Measurements from ENCODE around the gene APOL1. TPM values are rescaled to one million over a fixed set of nuclear protein-coding genes. Genes with fewer than 3 reads are reported as not detected.

The APOL1 gene
- polyA plus RNA-seq, 1 donor from 2014 or later = not detected

GRCh38 chr22:36256478-36256877, 3.5 kb downstream of the APOL1 start:
- Histone ChIP-seq H3K9me2 (ENCODE audit: insufficient read depth, low read length) (no peaks in the 10 kb centered on the region), H3K4me2 (ENCODE audit: low read length) (no peak overlapping the region), H3K79me2 (replicated peaks; ENCODE audit: insufficient read depth, low read length) (no peaks in the 10 kb centered on the region), H3K36me3 (ENCODE audit: insufficient read depth, low read length) (no peaks in the 10 kb centered on the region), H2AFZ (ENCODE audit: low read depth, low read length) (no peak overlapping the region), H3K9me3 (ENCODE audit: low read length) (no peaks in the 10 kb centered on the region), H3F3A (ENCODE audit: insufficient read depth, low read length, poor library complexity, severe bottlenecking) (no peaks in the 10 kb centered on the region), H3K4me3 (ENCODE audit: low read length) (no peak overlapping the region), H3K27me3 (ENCODE audit: insufficient read depth, low read depth, low read length) (no peaks in the 10 kb centered on the region), H3K9ac (ENCODE audit: low read length) (no peak overlapping the region), H3K27ac (ENCODE audit: low read length) (no peak overlapping the region), H4K20me1 (ENCODE audit: insufficient read depth) (no peaks in the 10 kb centered on the region)
- no peak for TF ChIP-seq RAD21 (conservative IDR thresholded peaks at IDR 0.05)
- no peak for TF ChIP-seq TAF1 (IDR thresholded peaks at IDR 0.05; ENCODE audit: low read depth)
- TF ChIP-seq EP300 (conservative IDR thresholded peaks at IDR 0.05; ENCODE audit: poor library complexity, severe bottlenecking) = no peak
- TF ChIP-seq EZH2 (IDR thresholded peaks at IDR 0.05; ENCODE audit: borderline replicate concordance, insufficient read depth, low read length, poor library complexity, severe bottlenecking) = no peak

GRCh38 chr22:36257308-36257707, 4.4 kb downstream of the APOL1 start:
- Histone ChIP-seq H3K27me3 (ENCODE audit: insufficient read depth, low read depth, low read length) (no peaks in the 10 kb centered on the region), H4K20me1 (ENCODE audit: insufficient read depth) (no peaks in the 10 kb centered on the region), H3K9me2 (ENCODE audit: insufficient read depth, low read length) (no peaks in the 10 kb centered on the region), H3K36me3 (ENCODE audit: insufficient read depth, low read length) (no peaks in the 10 kb centered on the region), H3K9ac (ENCODE audit: low read length) (no peak overlapping the region), H2AFZ (ENCODE audit: low read depth, low read length) (no peak overlapping the region), H3F3A (ENCODE audit: insufficient read depth, low read length, poor library complexity, severe bottlenecking) (no peaks in the 10 kb centered on the region), H3K27ac (ENCODE audit: low read length) (no peak overlapping the region), H3K4me2 (ENCODE audit: low read length) (no peak overlapping the region), H3K4me3 (ENCODE audit: low read length) (no peak overlapping the region), H3K9me3 (ENCODE audit: low read length) (no peaks in the 10 kb centered on the region), H3K79me2 (replicated peaks; ENCODE audit: insufficient read depth, low read length) (no peaks in the 10 kb centered on the region)
- TF ChIP-seq SMC3 (conservative IDR thresholded peaks at IDR 0.05; ENCODE audit: poor library complexity) (no peak), MXI1 (conservative IDR thresholded peaks at IDR 0.05; ENCODE audit: poor library complexity, severe bottlenecking) (no peak)

GRCh38 chr22:36257948-36258670, 5.2 kb downstream of the APOL1 start:
- no peak overlapping the region for H3K9ac ChIP-seq (ENCODE audit: low read length)
- H3K4me3 ChIP-seq (ENCODE audit: low read length) = no peak overlapping the region
- TF ChIP-seq POLR2AphosphoS5 (IDR thresholded peaks at IDR 0.05) (no peak), SMC3 (conservative IDR thresholded peaks at IDR 0.05; ENCODE audit: poor library complexity) (no peak), TAF1 (IDR thresholded peaks at IDR 0.05; ENCODE audit: low read depth) (no peak), EP300 (conservative IDR thresholded peaks at IDR 0.05; ENCODE audit: poor library complexity, severe bottlenecking) (no peak), REST (IDR thresholded peaks at IDR 0.05; ENCODE audit: borderline replicate concordance) (no peak), MXI1 (conservative IDR thresholded peaks at IDR 0.05; ENCODE audit: poor library complexity, severe bottlenecking) (no peak), EZH2 (IDR thresholded peaks at IDR 0.05; ENCODE audit: borderline replicate concordance, insufficient read depth, low read length, poor library complexity, severe bottlenecking) (no peak), CTCF (IDR thresholded peaks at IDR 0.05; ENCODE audit: poor library complexity, severe bottlenecking) (no peak), RAD21 (conservative IDR thresholded peaks at IDR 0.05) (no peak)
- H3K79me2 ChIP-seq (replicated peaks; ENCODE audit: insufficient read depth, low read length) = no peaks in the 10 kb centered on the region
- no peak overlapping the region for H2AFZ ChIP-seq (ENCODE audit: low read depth, low read length)
- H4K20me1 ChIP-seq (ENCODE audit: insufficient read depth) = no peaks in the 10 kb centered on the region
- H3K27ac ChIP-seq (ENCODE audit: low read length) = no peak overlapping the region
- H3K36me3 ChIP-seq (ENCODE audit: insufficient read depth, low read length) = no peaks in the 10 kb centered on the region
- H3F3A ChIP-seq (ENCODE audit: insufficient read depth, low read length, poor library complexity, severe bottlenecking) = no peaks in the 10 kb centered on the region
- no peak overlapping the region for H3K4me2 ChIP-seq (ENCODE audit: low read length)
- H3K9me3 ChIP-seq (ENCODE audit: low read length) = no peaks in the 10 kb centered on the region
- no peaks in the 10 kb centered on the region for H3K27me3 ChIP-seq (ENCODE audit: insufficient read depth, low read depth, low read length)
- H3K9me2 ChIP-seq (ENCODE audit: insufficient read depth, low read length) = no peaks in the 10 kb centered on the region
